SU-DHL-6 (cell line): ENCODE measurements around the gene LRWD1.
"Not testable (repeated sequence)": the region's sequence is repeated elsewhere in the genome, so short reads cannot be mapped to it uniquely, and the experiment has no call there.

Experiments used
- EZH2phosphoT487 ChIP-seq: fragments of 200-600 bp; sonication (generic), shearing (Covaris generic); conservative IDR thresholded peaks from 2 replicates; pipeline ENCODE4 v1.6.1; 2018; ENCODE audit warnings: mild to moderate bottlenecking, antibody characterized with exemption, low read length, moderate library complexity, mixed read lengths
- TF ChIP-seq, protein P1 (sequence below): fragments of 200-600 bp; sonication (generic); IDR thresholded peaks from one replicate; pipeline ENCODE4 v1.5.1; 2017; ENCODE audit warnings: antibody characterized with exemption, mild to moderate bottlenecking, low read length, moderate library complexity; ENCODE audit not compliant: insufficient read depth, poor library complexity, severe bottlenecking

- TF ChIP-seq, protein P1, sequence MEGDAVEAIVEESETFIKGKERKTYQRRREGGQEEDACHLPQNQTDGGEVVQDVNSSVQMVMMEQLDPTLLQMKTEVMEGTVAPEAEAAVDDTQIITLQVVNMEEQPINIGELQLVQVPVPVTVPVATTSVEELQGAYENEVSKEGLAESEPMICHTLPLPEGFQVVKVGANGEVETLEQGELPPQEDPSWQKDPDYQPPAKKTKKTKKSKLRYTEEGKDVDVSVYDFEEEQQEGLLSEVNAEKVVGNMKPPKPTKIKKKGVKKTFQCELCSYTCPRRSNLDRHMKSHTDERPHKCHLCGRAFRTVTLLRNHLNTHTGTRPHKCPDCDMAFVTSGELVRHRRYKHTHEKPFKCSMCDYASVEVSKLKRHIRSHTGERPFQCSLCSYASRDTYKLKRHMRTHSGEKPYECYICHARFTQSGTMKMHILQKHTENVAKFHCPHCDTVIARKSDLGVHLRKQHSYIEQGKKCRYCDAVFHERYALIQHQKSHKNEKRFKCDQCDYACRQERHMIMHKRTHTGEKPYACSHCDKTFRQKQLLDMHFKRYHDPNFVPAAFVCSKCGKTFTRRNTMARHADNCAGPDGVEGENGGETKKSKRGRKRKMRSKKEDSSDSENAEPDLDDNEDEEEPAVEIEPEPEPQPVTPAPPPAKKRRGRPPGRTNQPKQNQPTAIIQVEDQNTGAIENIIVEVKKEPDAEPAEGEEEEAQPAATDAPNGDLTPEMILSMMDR = not testable (repeated sequence)
- not testable (repeated sequence) for TF ChIP-seq EZH2phosphoT487
Measured at GRCh38 chr7:102496861-102497260, 32.1 kb downstream of the LRWD1 start.
